Tibial nerve (tissue), 3 donors: ENCODE data around the gene HOTAIR.

ENCODE experiments used
- POLR2A ChIP-seq, 2 donors: fragments of 450-650 bp; IDR thresholded peaks; one replicate each; pipeline ENCODE4 v1.6.1; 2017; ENCODE audit warnings: antibody characterized with exemption in 2 of 2, mild to moderate bottlenecking in 2 of 2, moderate library complexity in 2 of 2
- TF ChIP-seq, protein P1 (sequence below), 5 experiments: fragments of 200-600 bp in 3 of 5; fragments of 450-650 bp in 2 of 5; sonication (generic) in 3 of 5; IDR thresholded peaks; one replicate each; pipeline ENCODE4 v1.5.1; 2016 to 2019; ENCODE audit warnings: antibody characterized with exemption in 5 of 5, mild to moderate bottlenecking in 3 of 5, moderate library complexity in 2 of 5

DNA sequence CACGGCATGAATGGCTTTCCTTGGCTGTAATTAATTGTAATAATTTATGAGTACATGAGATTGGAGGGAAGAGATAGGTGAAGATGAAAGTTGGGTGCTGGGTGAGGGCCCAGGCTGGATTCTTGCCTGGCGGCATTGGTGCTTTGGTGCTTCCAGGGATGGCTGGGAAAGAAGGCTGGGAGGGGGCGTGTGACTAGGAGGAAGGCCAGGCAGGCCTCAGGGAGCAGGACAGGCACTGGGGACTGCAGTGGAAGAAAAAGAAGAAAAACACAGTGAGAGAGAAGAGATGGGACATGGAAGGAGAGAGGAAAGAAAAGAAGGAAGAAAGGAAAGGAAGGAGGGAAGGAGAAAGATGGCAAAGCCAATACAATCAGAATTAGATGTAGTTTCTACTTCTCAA, 28.9 kb upstream of the HOTAIR start:
- no peak for TF ChIP-seq POLR2A (IDR thresholded peaks at IDR 0.05)
- TF ChIP-seq, protein P1, sequence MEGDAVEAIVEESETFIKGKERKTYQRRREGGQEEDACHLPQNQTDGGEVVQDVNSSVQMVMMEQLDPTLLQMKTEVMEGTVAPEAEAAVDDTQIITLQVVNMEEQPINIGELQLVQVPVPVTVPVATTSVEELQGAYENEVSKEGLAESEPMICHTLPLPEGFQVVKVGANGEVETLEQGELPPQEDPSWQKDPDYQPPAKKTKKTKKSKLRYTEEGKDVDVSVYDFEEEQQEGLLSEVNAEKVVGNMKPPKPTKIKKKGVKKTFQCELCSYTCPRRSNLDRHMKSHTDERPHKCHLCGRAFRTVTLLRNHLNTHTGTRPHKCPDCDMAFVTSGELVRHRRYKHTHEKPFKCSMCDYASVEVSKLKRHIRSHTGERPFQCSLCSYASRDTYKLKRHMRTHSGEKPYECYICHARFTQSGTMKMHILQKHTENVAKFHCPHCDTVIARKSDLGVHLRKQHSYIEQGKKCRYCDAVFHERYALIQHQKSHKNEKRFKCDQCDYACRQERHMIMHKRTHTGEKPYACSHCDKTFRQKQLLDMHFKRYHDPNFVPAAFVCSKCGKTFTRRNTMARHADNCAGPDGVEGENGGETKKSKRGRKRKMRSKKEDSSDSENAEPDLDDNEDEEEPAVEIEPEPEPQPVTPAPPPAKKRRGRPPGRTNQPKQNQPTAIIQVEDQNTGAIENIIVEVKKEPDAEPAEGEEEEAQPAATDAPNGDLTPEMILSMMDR (IDR thresholded peaks at IDR 0.05): no peak
